ENCODE results near the gene CR1L.
"Not testable (repeated sequence)": the region's sequence is repeated elsewhere in the genome, so short reads cannot be mapped to it uniquely, and the experiment has no call there.

Gene CR1L

GRCh38 chr1:207742850-207743555, 98.1 kb downstream of the CR1L start:
- Histone ChIP-seq H3K9ac (ENCODE audit: low read length in 5 of 5) (no peak overlapping the region), H3K27ac (ENCODE audit: low read depth, low read length) (peak overlapping the region; percentile 79), H3K27me3 (ENCODE audit: control insufficient read depth in 5 of 5, insufficient read depth in 4 of 5, low read length in 5 of 5) (no peaks in the 10 kb centered on the region), H3K9me3 (ENCODE audit: control insufficient read depth in 5 of 5, low read length in 5 of 5) (no peaks in the 10 kb centered on the region), H3K4me1 (ENCODE audit: control insufficient read depth in 5 of 5, insufficient read depth in 5 of 5, low read length in 5 of 5) (peaks cover 0 to 29% (median 12%) of the 10 kb centered on the region in 5 donors), H3K36me3 (ENCODE audit: control insufficient read depth in 5 of 5, insufficient read depth in 5 of 5, low read length in 5 of 5) (no peaks in the 10 kb centered on the region), H3K4me3 (ENCODE audit: low read depth in 1 of 5, low read length in 5 of 5) (no peak overlapping the region)

GRCh38 chr1:207744000-207744534, 99.1 kb downstream of the CR1L start:
- Histone ChIP-seq H3K27ac (ENCODE audit: low read depth, low read length) (peak overlapping the region; percentile 79), H3K9ac (ENCODE audit: low read length in 5 of 5) (no peak overlapping the region), H3K36me3 (ENCODE audit: control insufficient read depth in 5 of 5, insufficient read depth in 5 of 5, low read length in 5 of 5) (no peaks in the 10 kb centered on the region), H3K27me3 (ENCODE audit: control insufficient read depth in 5 of 5, insufficient read depth in 4 of 5, low read length in 5 of 5) (no peaks in the 10 kb centered on the region), H3K9me3 (ENCODE audit: control insufficient read depth in 5 of 5, low read length in 5 of 5) (no peaks in the 10 kb centered on the region), H3K4me1 (ENCODE audit: control insufficient read depth in 5 of 5, insufficient read depth in 5 of 5, low read length in 5 of 5) (peaks cover 0 to 29% (median 12%) of the 10 kb centered on the region in 5 donors), H3K4me3 (ENCODE audit: low read depth in 1 of 5, low read length in 5 of 5) (no peak overlapping the region)

GRCh38 chr1:207745285-207745684, 100.4 kb downstream of the CR1L start:
- H3K9me3 ChIP-seq (ENCODE audit: control insufficient read depth in 5 of 5, low read length in 5 of 5): no peaks in the 10 kb centered on the region
- no peaks in the 10 kb centered on the region for H3K36me3 ChIP-seq (ENCODE audit: control insufficient read depth in 5 of 5, insufficient read depth in 5 of 5, low read length in 5 of 5)
- peaks cover 0 to 30% (median 16%) of the 10 kb centered on the region in 5 donors for H3K4me1 ChIP-seq (ENCODE audit: control insufficient read depth in 5 of 5, insufficient read depth in 5 of 5, low read length in 5 of 5)
- H3K27ac ChIP-seq (ENCODE audit: low read depth, low read length): peak overlapping the region; percentile 79
- peak overlapping the region in 2 of 5 donors; percentile 48 to 52 for H3K9ac ChIP-seq (ENCODE audit: low read length in 5 of 5)
- H3K27me3 ChIP-seq (ENCODE audit: control insufficient read depth in 5 of 5, insufficient read depth in 4 of 5, low read length in 5 of 5): no peaks in the 10 kb centered on the region
- no peak overlapping the region for H3K4me3 ChIP-seq (ENCODE audit: low read depth in 1 of 5, low read length in 5 of 5)

GRCh38 chr1:207745839-207746767, 101.2 kb downstream of the CR1L start:
- Histone ChIP-seq H3K9me3 (ENCODE audit: control insufficient read depth in 5 of 5, low read length in 5 of 5) (no peaks in the 10 kb centered on the region), H3K36me3 (ENCODE audit: control insufficient read depth in 5 of 5, insufficient read depth in 5 of 5, low read length in 5 of 5) (no peaks in the 10 kb centered on the region), H3K27me3 (ENCODE audit: control insufficient read depth in 5 of 5, insufficient read depth in 4 of 5, low read length in 5 of 5) (no peaks in the 10 kb centered on the region), H3K4me3 (ENCODE audit: low read depth in 1 of 5, low read length in 5 of 5) (peak overlapping the region in 2 of 5 donors; percentile 4 to 26), H3K4me1 (ENCODE audit: control insufficient read depth in 5 of 5, insufficient read depth in 5 of 5, low read length in 5 of 5) (peaks cover 4 to 37% (median 24%) of the 10 kb centered on the region in 5 donors), H3K27ac (ENCODE audit: low read depth, low read length) (peak overlapping the region; percentile 79), H3K9ac (ENCODE audit: low read length in 5 of 5) (peak overlapping the region in 3 of 5 donors; percentile 28 to 52 (median 48))

GRCh38 chr1:207747627-207748492, 102.9 kb downstream of the CR1L start:
- H3K27ac ChIP-seq (ENCODE audit: low read depth, low read length): no peak overlapping the region
- H3K9me3 ChIP-seq (ENCODE audit: control insufficient read depth in 5 of 5, low read length in 5 of 5): no peaks in the 10 kb centered on the region
- no peaks in the 10 kb centered on the region for H3K27me3 ChIP-seq (ENCODE audit: control insufficient read depth in 5 of 5, insufficient read depth in 4 of 5, low read length in 5 of 5)
- H3K4me1 ChIP-seq (ENCODE audit: control insufficient read depth in 5 of 5, insufficient read depth in 5 of 5, low read length in 5 of 5): peaks cover 5 to 39% (median 35%) of the 10 kb centered on the region in 5 donors
- no peaks in the 10 kb centered on the region for H3K36me3 ChIP-seq (ENCODE audit: control insufficient read depth in 5 of 5, insufficient read depth in 5 of 5, low read length in 5 of 5)
- no peak overlapping the region for H3K4me3 ChIP-seq (ENCODE audit: low read depth in 1 of 5, low read length in 5 of 5)
- no peak overlapping the region for H3K9ac ChIP-seq (ENCODE audit: low read length in 5 of 5)

GRCh38 chr1:207748737-207749528, 104.0 kb downstream of the CR1L start:
- Histone ChIP-seq H3K27me3 (ENCODE audit: control insufficient read depth in 5 of 5, insufficient read depth in 4 of 5, low read length in 5 of 5) (no peaks in the 10 kb centered on the region), H3K9me3 (ENCODE audit: control insufficient read depth in 5 of 5, low read length in 5 of 5) (no peaks in the 10 kb centered on the region), H3K27ac (ENCODE audit: low read depth, low read length) (peak overlapping the region; percentile 98), H3K36me3 (ENCODE audit: control insufficient read depth in 5 of 5, insufficient read depth in 5 of 5, low read length in 5 of 5) (no peaks in the 10 kb centered on the region), H3K9ac (ENCODE audit: low read length in 5 of 5) (no peak overlapping the region), H3K4me1 (ENCODE audit: control insufficient read depth in 5 of 5, insufficient read depth in 5 of 5, low read length in 5 of 5) (peaks cover 8 to 39% (median 36%) of the 10 kb centered on the region in 5 donors), H3K4me3 (ENCODE audit: low read depth in 1 of 5, low read length in 5 of 5) (no peak overlapping the region)

GRCh38 chr1:207750631-207751305, 105.8 kb downstream of the CR1L start:
- Histone ChIP-seq H3K9me3 (ENCODE audit: control insufficient read depth in 5 of 5, low read length in 5 of 5) (no peaks in the 10 kb centered on the region), H3K4me3 (ENCODE audit: low read depth in 1 of 5, low read length in 5 of 5) (peak overlapping the region; percentile 67 to 98 (median 91)), H3K27me3 (ENCODE audit: control insufficient read depth in 5 of 5, insufficient read depth in 4 of 5, low read length in 5 of 5) (no peaks in the 10 kb centered on the region), H3K36me3 (ENCODE audit: control insufficient read depth in 5 of 5, insufficient read depth in 5 of 5, low read length in 5 of 5) (no peaks in the 10 kb centered on the region), H3K9ac (ENCODE audit: low read length in 5 of 5) (peak overlapping the region; percentile 71 to 96 (median 91)), H3K27ac (ENCODE audit: low read depth, low read length) (peak overlapping the region; percentile 98), H3K4me1 (ENCODE audit: control insufficient read depth in 5 of 5, insufficient read depth in 5 of 5, low read length in 5 of 5) (peaks cover 9 to 53% (median 45%) of the 10 kb centered on the region in 5 donors)

GRCh38 chr1:207751463-207751789, 106.5 kb downstream of the CR1L start:
- peak overlapping the region; percentile 67 to 98 (median 91) for H3K4me3 ChIP-seq (ENCODE audit: low read depth in 1 of 5, low read length in 5 of 5)
- H3K27me3 ChIP-seq (ENCODE audit: control insufficient read depth in 5 of 5, insufficient read depth in 4 of 5, low read length in 5 of 5); H3K36me3 ChIP-seq (ENCODE audit: control insufficient read depth in 5 of 5, insufficient read depth in 5 of 5, low read length in 5 of 5); H3K9me3 ChIP-seq (ENCODE audit: control insufficient read depth in 5 of 5, low read length in 5 of 5): not testable (repeated sequence)
- peak overlapping the region; percentile 71 to 96 (median 91) for H3K9ac ChIP-seq (ENCODE audit: low read length in 5 of 5)
- H3K27ac ChIP-seq (ENCODE audit: low read depth, low read length): peak overlapping the region; percentile 98
- peaks cover 11 to 58% (median 47%) of the 10 kb centered on the region in 5 donors for H3K4me1 ChIP-seq (ENCODE audit: control insufficient read depth in 5 of 5, insufficient read depth in 5 of 5, low read length in 5 of 5)

Measured in subcutaneous abdominal adipose tissue (tissue), 5 donors.